Neural cell (in vitro differentiated cells): ENCODE results near the gene C1orf198. TPM values are rescaled to one million over a fixed set of nuclear protein-coding genes. Genes with fewer than 3 reads are reported as not detected.

Experiments used
- H2AFZ ChIP-seq: fragments of 200-600, 300-800 bp; sonication (generic), shearing (Covaris generic); 2 replicates; pipeline ENCODE4 v1.6.0; 2014; ENCODE audit warnings: low read depth, mild to moderate bottlenecking, antibody characterized with exemption, low read length, moderate library complexity
- H3F3A ChIP-seq: fragments of 200-600 bp; shearing (Covaris generic); 2 replicates; pipeline ENCODE4 v1.6.1; 2016; ENCODE audit warnings: mild to moderate bottlenecking, moderate library complexity, mixed read lengths, antibody characterized with exemption, low read length; ENCODE audit not compliant: insufficient read depth, poor library complexity, severe bottlenecking
- H3K27ac ChIP-seq: fragments of 200-600, 300-800 bp; sonication (generic), shearing (Covaris generic); 2 replicates; pipeline ENCODE4 v1.5.1; 2014; ENCODE audit warnings: mild to moderate bottlenecking, low read length, moderate library complexity
- H3K27me3 ChIP-seq: fragments of 300-800, 200-600 bp; sonication (generic), shearing (Covaris generic); 2 replicates; pipeline ENCODE4 v1.6.0; 2014; ENCODE audit warnings: mild to moderate bottlenecking, low read depth, low read length, moderate library complexity; ENCODE audit not compliant: insufficient read depth
- H3K36me3 ChIP-seq: fragments of 300-800, 200-600 bp; sonication (generic), shearing (Covaris generic); 2 replicates; pipeline ENCODE4 v1.5.1; 2014; ENCODE audit warnings: mild to moderate bottlenecking, antibody characterized with exemption, low read length, moderate library complexity; ENCODE audit not compliant: insufficient read depth
- H3K4me2 ChIP-seq: fragments of 300-800, 200-600 bp; sonication (generic), shearing (Covaris generic); 2 replicates; pipeline ENCODE4 v1.6.0; 2014; ENCODE audit warnings: mild to moderate bottlenecking, low read length
- H3K4me3 ChIP-seq: fragments of 300-800, 200-600 bp; sonication (generic), shearing (Covaris generic); 2 replicates; pipeline ENCODE4 v1.5.1; 2014; ENCODE audit warnings: mild to moderate bottlenecking, low read length, moderate library complexity
- H3K79me2 ChIP-seq: fragments of 200-600 bp; shearing (Covaris generic); replicated peaks from 2 replicates; pipeline ENCODE4 v1.6.0; 2014; ENCODE audit warnings: mild to moderate bottlenecking, low read length, moderate library complexity; ENCODE audit not compliant: insufficient read depth
- H3K9ac ChIP-seq: fragments of 300-800, 200-600 bp; sonication (generic), shearing (Covaris generic); 2 replicates; pipeline ENCODE4 v1.6.1; 2016; ENCODE audit warnings: mild to moderate bottlenecking, low read length, mixed read lengths
- H3K9me2 ChIP-seq: fragments of 200-600 bp; shearing (Covaris generic); 2 replicates; pipeline ENCODE4 v1.6.1; 2016; ENCODE audit warnings: mild to moderate bottlenecking, low read length, mixed read lengths; ENCODE audit not compliant: insufficient read depth
- H3K9me3 ChIP-seq: fragments of 200-600, 300-800 bp; sonication (generic), shearing (Covaris generic); 2 replicates; pipeline ENCODE4 v1.6.1; 2016; ENCODE audit warnings: mild to moderate bottlenecking, mixed run types, low read length, moderate library complexity, mixed read lengths
- H4K20me1 ChIP-seq: fragments of 200-600 bp; shearing (Covaris generic); 2 replicates; pipeline ENCODE4 v1.6.1; 2016; ENCODE audit warnings: mild to moderate bottlenecking, mixed run types; ENCODE audit not compliant: insufficient read depth
- CTCF ChIP-seq: fragments of 450-650 bp; IDR thresholded peaks from 2 replicates; pipeline ENCODE4 v1.5.1; 2014; ENCODE audit warnings: antibody characterized with exemption, mild to moderate bottlenecking, moderate library complexity; ENCODE audit not compliant: poor library complexity, severe bottlenecking
- EP300 ChIP-seq: fragments of 450-650 bp; conservative IDR thresholded peaks from 2 replicates; pipeline ENCODE4 v1.6.1; 2014; ENCODE audit warnings: antibody characterized with exemption, mild to moderate bottlenecking, moderate library complexity; ENCODE audit not compliant: poor library complexity, severe bottlenecking
- EZH2 ChIP-seq: fragments of 200-600, 300-800 bp; shearing (Covaris generic), sonication (generic); IDR thresholded peaks from 2 replicates; pipeline ENCODE4 v1.6.1; 2014; ENCODE audit warnings: antibody characterized with exemption, low read length, borderline replicate concordance, mild to moderate bottlenecking; ENCODE audit not compliant: insufficient read depth, poor library complexity, severe bottlenecking
- MXI1 ChIP-seq: fragments of 450-650 bp; conservative IDR thresholded peaks from 2 replicates; pipeline ENCODE4 v1.6.1; 2014; ENCODE audit warnings: antibody characterized with exemption, mild to moderate bottlenecking; ENCODE audit not compliant: poor library complexity, severe bottlenecking
- POLR2AphosphoS5 ChIP-seq: IDR thresholded peaks from 2 replicates; pipeline ENCODE4 v1.6.1; 2012
- RAD21 ChIP-seq: fragments of 450-650 bp; conservative IDR thresholded peaks from 2 replicates; pipeline ENCODE4 v1.6.1; 2014; ENCODE audit warnings: antibody characterized with exemption, mild to moderate bottlenecking, moderate library complexity
- REST ChIP-seq: IDR thresholded peaks from 2 replicates; pipeline ENCODE4 v1.6.1; 2012; ENCODE audit warnings: borderline replicate concordance
- SMC3 ChIP-seq: fragments of 450-650 bp; conservative IDR thresholded peaks from 2 replicates; pipeline ENCODE4 v1.6.1; 2014; ENCODE audit warnings: antibody characterized with exemption, mild to moderate bottlenecking, moderate library complexity; ENCODE audit not compliant: poor library complexity
- TAF1 ChIP-seq: IDR thresholded peaks from 2 replicates; pipeline ENCODE4 v1.6.1; 2012; ENCODE audit warnings: low read depth
- polyA plus RNA-seq: library from polyadenylated mRNA; depleted of rRNA; stranded (reverse); fragments of >200 nt; gene quantifications from 2 replicates; pipeline ENCODE4 v1.2.3, GENCODE V29; 2014

C1orf198 gene
- polyA plus RNA-seq, 1 donor from 2014 or later: 16.7 TPM

- no peaks in the 10 kb centered on the region for H3K9me3 ChIP-seq
- no peaks in the 10 kb centered on the region for H3K27me3 ChIP-seq
- H3K79me2 ChIP-seq: peaks cover 9% of the 10 kb centered on the region
- no peak overlapping the region for H3K27ac ChIP-seq
- no peaks in the 10 kb centered on the region for H3K9me2 ChIP-seq
- H3K9ac ChIP-seq: no peak overlapping the region
- H3K36me3 ChIP-seq: peaks cover 5% of the 10 kb centered on the region
- no peak overlapping the region for H3K4me3 ChIP-seq
- H2AFZ ChIP-seq: no peak overlapping the region
- H4K20me1 ChIP-seq: no peaks in the 10 kb centered on the region
- TF ChIP-seq MXI1: no peak
- no peak for TF ChIP-seq EZH2
- TF ChIP-seq POLR2AphosphoS5: no peak
- no peak for TF ChIP-seq CTCF
- TF ChIP-seq EP300: no peak
- TF ChIP-seq TAF1: no peak
- TF ChIP-seq RAD21: no peak
- TF ChIP-seq SMC3: no peak
- no peak for TF ChIP-seq REST
- no peaks in the 10 kb centered on the region for H3F3A ChIP-seq
- H3K4me2 ChIP-seq: no peak overlapping the region
These were observed 10.0 kb downstream of the C1orf198 start for GRCh38 chr1:230858236-230858820.

GRCh38 chr1:230857822-230858221 is 10.5 kb downstream of the C1orf198 start:
- Histone ChIP-seq H3K4me2 (no peak overlapping the region), H3K9ac (no peak overlapping the region)

More at GRCh38 chr1:230857822-230858221, 10.5 kb downstream of the C1orf198 start:
- H3K27ac ChIP-seq: no peak overlapping the region
- no peaks in the 10 kb centered on the region for H3F3A ChIP-seq
- H3K36me3 ChIP-seq: peaks cover 7% of the 10 kb centered on the region
- no peaks in the 10 kb centered on the region for H3K9me3 ChIP-seq
- no peaks in the 10 kb centered on the region for H3K27me3 ChIP-seq
- TF ChIP-seq REST: no peak
- no peak for TF ChIP-seq TAF1
- TF ChIP-seq SMC3: no peak
- TF ChIP-seq EP300: no peak
- TF ChIP-seq RAD21: no peak
- TF ChIP-seq EZH2: no peak
- no peak for TF ChIP-seq POLR2AphosphoS5
- no peak for TF ChIP-seq MXI1
- TF ChIP-seq CTCF: no peak
- H3K79me2 ChIP-seq: peaks cover 9% of the 10 kb centered on the region
- H2AFZ ChIP-seq: no peak overlapping the region
- no peaks in the 10 kb centered on the region for H4K20me1 ChIP-seq
- H3K4me3 ChIP-seq: no peak overlapping the region
- no peaks in the 10 kb centered on the region for H3K9me2 ChIP-seq
